Measurements from ENCODE around the gene LDLRAD2. TPM values are rescaled to one million over a fixed set of nuclear protein-coding genes. Genes with fewer than 3 reads are reported as not detected.
"Not testable (repeated sequence)": the region's sequence is repeated elsewhere in the genome, so short reads cannot be mapped to it uniquely, and the experiment has no call there.

The LDLRAD2 gene
- total and polyA plus RNA-seq, 2 donors (not counting 1 experiment from before 2014, with no cell fraction given): not detected

GRCh38 chr1:21824926-21825325, 12.9 kb downstream of the LDLRAD2 start:
- Histone ChIP-seq H3K27ac (ENCODE audit: insufficient read depth, low read length) (no peak overlapping the region), H3K4me3 (replicated peaks in 1 of 4; ENCODE audit: control extremely low read depth in 1 of 4, insufficient read depth in 1 of 4, low read depth in 3 of 4, low read length in 4 of 4) (no peak overlapping the region), H3K4me2 (ENCODE audit: extremely low read depth, insufficient read depth, low read length) (no peak overlapping the region), H4K20me1 (ENCODE audit: control insufficient read depth, extremely low read depth, insufficient read depth, low read length) (no peaks in the 10 kb centered on the region), H3K9me3 (ENCODE audit: control insufficient read depth, insufficient read depth, low read depth, low read length) (no peaks in the 10 kb centered on the region), H2AFZ (ENCODE audit: low read length) (no peak overlapping the region), H3K27me3 (ENCODE audit: control insufficient read depth, insufficient read depth, low read length) (no peaks in the 10 kb centered on the region), H3K79me2 (ENCODE audit: control insufficient read depth, insufficient read depth, low read length) (no peaks in the 10 kb centered on the region), H3K4me1 (ENCODE audit: control insufficient read depth, extremely low read depth, insufficient read depth, low read length) (no peaks in the 10 kb centered on the region), H3K36me3 (ENCODE audit: control insufficient read depth, insufficient read depth, low read length) (peaks cover 48% of the 10 kb centered on the region), H3K9ac (ENCODE audit: insufficient read depth, low read length) (no peak overlapping the region)
- no peak for DNase-seq (ENCODE audit: low read depth in 2 of 2)
- TF ChIP-seq EZH2 (IDR thresholded peaks at IDR 0.05; ENCODE audit: low read length, missing control alignments) (no peak), CTCF (conservative IDR thresholded peaks at IDR 0.05 in 1 of 2, IDR thresholded peaks at IDR 0.05 in 1 of 2; ENCODE audit: low read depth in 1 of 2, low read length in 2 of 2) (no peak)

- H3K27me3 ChIP-seq (ENCODE audit: control insufficient read depth, insufficient read depth, low read length): no peaks in the 10 kb centered on the region
- no peak for TF ChIP-seq EZH2 (IDR thresholded peaks at IDR 0.05; ENCODE audit: low read length, missing control alignments)
- TF ChIP-seq CTCF (conservative IDR thresholded peaks at IDR 0.05 in 1 of 2, IDR thresholded peaks at IDR 0.05 in 1 of 2; ENCODE audit: low read depth in 1 of 2, low read length in 2 of 2): no peak
- no peaks in the 10 kb centered on the region for H3K9me3 ChIP-seq (ENCODE audit: control insufficient read depth, insufficient read depth, low read depth, low read length)
- H3K4me1 ChIP-seq (ENCODE audit: control insufficient read depth, extremely low read depth, insufficient read depth, low read length): no peaks in the 10 kb centered on the region
- H3K79me2 ChIP-seq (ENCODE audit: control insufficient read depth, insufficient read depth, low read length): no peaks in the 10 kb centered on the region
- no peak overlapping the region for H3K4me3 ChIP-seq (replicated peaks in 1 of 4; ENCODE audit: control extremely low read depth in 1 of 4, insufficient read depth in 1 of 4, low read depth in 3 of 4, low read length in 4 of 4)
- H4K20me1 ChIP-seq (ENCODE audit: control insufficient read depth, extremely low read depth, insufficient read depth, low read length): no peaks in the 10 kb centered on the region
- no peak overlapping the region for H3K4me2 ChIP-seq (ENCODE audit: extremely low read depth, insufficient read depth, low read length)
- no peak overlapping the region for H3K9ac ChIP-seq (ENCODE audit: insufficient read depth, low read length)
- no peak overlapping the region for H2AFZ ChIP-seq (ENCODE audit: low read length)
- DNase-seq (ENCODE audit: low read depth in 2 of 2): no peak
- peaks cover 50% of the 10 kb centered on the region for H3K36me3 ChIP-seq (ENCODE audit: control insufficient read depth, insufficient read depth, low read length)
- H3K27ac ChIP-seq (ENCODE audit: insufficient read depth, low read length): no peak overlapping the region
These were observed 13.3 kb downstream of the LDLRAD2 start for GRCh38 chr1:21825393-21825792.

GRCh38 chr1:21826694-21827093, 14.6 kb downstream of the LDLRAD2 start:
- not testable (repeated sequence) for H3K79me2 ChIP-seq (ENCODE audit: control insufficient read depth, insufficient read depth, low read length); H3K27me3 ChIP-seq (ENCODE audit: control insufficient read depth, insufficient read depth, low read length); H2AFZ ChIP-seq (ENCODE audit: low read length); H3K9me3 ChIP-seq (ENCODE audit: control insufficient read depth, insufficient read depth, low read depth, low read length); H4K20me1 ChIP-seq (ENCODE audit: control insufficient read depth, extremely low read depth, insufficient read depth, low read length); H3K4me2 ChIP-seq (ENCODE audit: extremely low read depth, insufficient read depth, low read length); DNase-seq (ENCODE audit: low read depth in 2 of 2); H3K4me3 ChIP-seq (replicated peaks in 1 of 4; ENCODE audit: control extremely low read depth in 1 of 4, insufficient read depth in 1 of 4, low read depth in 3 of 4, low read length in 4 of 4); H3K4me1 ChIP-seq (ENCODE audit: control insufficient read depth, extremely low read depth, insufficient read depth, low read length); H3K9ac ChIP-seq (ENCODE audit: insufficient read depth, low read length); H3K27ac ChIP-seq (ENCODE audit: insufficient read depth, low read length)
- peaks cover 49% of the 10 kb centered on the region for H3K36me3 ChIP-seq (ENCODE audit: control insufficient read depth, insufficient read depth, low read length)

Data from fibroblast of lung (primary cell).